Measurements from ENCODE around the gene GRIP1.
A peak's percentile ranks its signal among the peaks of the same experiment; 100 is the strongest.

The GRIP1 gene

DNA sequence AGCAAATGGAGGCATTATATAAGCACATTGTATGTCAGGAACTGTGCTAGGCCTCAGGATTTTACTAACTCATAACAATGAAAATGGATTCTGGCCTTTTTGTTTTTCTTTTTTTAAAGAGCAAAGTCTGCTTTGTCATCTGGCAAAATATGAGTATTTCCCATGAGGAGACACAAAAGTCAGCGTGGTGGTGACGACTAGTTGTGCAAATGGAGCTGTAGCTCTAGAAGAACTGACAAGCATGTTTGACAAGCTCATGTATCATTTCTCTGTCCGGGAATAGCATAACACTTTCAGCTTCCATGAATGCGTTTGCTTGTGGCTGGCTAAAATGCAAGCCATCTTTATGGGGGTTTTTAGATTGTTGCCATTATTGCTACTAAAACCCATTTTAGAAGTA is 248.8 kb downstream of the GRIP1 start:
- DNase-seq: no peak

DNA sequence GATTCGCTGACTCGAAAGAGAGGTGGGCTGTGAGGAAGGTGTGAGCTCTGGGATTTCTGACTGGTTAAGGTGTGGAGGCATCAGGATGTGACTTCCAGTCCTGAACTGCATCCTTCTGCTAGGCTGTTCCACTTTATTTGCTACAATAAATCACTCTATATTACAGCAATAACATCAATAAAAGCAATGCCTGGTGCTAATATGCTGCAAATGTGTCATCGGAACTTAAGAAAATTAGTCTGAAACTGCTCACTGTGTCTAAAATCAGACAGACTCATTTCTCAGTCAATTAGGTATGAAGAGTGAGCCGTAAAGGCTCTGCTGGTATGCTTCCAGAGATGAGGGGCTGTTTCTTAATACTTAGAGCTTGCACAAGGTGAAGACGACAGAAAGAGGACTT is 250.0 kb downstream of the GRIP1 start:
- DNase-seq: no peak

DNA sequence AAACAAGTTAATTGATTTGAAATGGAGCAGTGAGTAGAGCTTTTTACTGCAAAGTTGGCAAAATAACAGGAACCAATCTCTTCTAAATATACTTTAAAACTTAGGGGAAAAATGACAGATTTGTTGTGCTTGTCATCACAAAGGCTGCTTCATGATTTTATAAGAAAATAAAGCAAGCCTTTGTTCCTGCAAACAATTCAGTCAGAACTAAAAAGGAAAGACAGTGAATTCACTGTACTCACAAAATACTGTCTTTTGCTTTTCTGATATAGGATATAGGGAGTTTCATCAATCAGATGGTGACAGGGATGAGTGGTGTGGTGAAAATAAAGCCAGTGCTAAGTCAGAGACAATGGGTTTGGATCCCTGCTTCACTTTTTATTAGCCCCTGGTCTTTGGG is 250.6 kb downstream of the GRIP1 start:
- DNase-seq: no peak

DNA sequence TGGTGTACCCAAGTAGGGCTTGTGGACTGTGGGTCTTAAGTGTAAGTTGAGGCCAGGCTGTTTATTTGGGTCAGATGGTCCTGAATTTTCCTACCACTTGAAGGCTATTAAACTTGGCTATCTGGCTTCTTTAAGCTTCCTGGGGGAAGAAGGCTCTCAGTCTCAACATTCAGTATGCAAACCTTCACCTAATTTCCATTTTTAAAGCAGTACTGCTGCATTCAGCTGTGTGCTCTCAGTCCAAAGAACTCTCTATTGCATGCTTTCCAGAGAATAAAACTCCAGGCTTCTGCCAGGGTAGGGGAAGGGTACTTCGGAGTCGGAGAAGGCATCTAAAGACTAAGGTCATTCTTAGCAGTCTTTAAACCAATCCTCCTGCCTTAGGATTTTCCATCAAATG is 252.2 kb downstream of the GRIP1 start:
- DNase-seq: no peak

DNA sequence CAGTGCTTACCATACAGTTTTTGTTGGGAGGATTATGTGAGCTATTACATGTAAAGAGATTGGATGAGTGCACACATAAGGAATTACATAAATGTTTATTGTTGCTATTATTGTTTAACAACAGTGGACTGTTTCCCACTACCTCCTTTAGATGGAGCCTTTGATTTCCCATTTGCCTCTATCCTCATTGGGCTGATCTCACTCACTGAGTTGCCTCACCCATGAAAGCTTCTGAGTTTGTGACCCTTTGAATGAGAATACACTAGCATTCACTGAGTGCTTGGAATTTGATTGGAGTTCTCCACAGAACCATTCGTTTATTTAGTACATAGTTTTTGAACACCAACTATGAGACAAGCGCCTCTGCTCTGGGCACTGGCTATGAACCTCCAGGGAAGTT is 255.6 kb downstream of the GRIP1 start:
- DNase-seq: no peak

DNA sequence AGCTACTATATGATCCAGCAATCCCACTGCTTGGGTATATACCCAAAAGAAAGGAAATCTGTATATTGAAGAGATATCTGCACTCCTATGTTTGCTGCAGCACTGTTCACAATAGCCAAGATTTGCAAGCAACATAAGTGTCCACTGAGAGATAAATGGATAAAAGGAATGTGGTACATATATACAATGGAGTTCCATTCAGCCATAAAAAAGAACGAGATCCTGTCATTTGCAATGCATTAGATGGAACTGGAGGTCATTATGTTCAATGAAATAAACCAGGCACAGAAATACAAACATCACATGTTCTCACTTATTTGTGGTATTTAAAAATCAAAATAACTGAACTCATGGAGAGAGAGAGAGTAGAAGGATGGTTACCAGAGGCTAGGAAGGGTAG is 260.0 kb downstream of the GRIP1 start:
- DNase-seq: no peak

DNA sequence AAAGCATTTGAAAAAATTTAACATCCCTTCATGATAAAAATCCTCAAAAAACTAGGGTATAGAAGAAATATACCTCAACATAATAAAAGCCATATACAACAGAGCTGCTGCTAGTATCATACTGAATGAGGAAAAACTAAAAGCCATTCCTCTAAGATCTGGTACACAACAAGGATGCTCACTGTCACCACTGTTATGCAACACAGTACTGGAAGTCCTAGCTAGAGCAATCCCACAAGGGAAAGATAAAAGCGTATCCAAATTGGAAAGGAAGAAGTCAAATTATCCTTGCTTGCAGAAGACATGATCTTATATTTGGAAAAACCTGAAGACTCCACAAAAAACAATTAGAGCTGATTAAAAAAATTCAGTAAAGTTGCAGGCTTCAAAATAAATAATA is 261.7 kb downstream of the GRIP1 start:
- no peak for DNase-seq

DNA sequence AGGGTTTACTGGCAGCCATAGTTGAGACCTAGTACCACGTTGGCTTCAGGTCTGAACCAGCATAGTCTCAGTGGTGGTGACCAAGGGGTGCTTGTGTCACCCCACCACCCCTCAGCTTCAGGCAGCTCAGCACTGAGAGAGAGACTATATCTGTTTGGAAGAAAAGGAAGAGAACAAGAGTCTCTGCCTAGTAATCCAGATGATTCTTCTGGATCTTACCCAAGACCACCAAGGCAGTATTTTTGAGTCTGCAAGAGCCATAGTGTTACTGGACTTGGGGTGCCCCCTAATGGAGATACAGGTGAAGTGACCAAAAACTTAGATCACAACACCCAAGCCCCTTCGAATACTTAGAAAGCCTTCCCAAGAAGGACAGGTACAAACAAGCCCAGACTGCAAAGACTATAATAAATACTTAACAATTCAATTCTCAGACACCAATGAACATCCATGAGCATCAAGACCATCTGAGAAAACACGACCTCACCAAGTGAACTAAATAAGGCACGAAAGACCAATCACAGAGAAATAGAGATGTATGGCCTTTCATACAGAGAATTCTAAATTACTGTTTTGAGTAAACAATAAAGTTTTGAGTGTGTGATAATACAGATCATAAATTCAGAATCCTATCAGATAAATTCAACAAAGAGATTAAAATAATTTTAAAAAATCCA is 269.5 kb downstream of the GRIP1 start:
- DNase-seq: peak; percentile 3

DNA sequence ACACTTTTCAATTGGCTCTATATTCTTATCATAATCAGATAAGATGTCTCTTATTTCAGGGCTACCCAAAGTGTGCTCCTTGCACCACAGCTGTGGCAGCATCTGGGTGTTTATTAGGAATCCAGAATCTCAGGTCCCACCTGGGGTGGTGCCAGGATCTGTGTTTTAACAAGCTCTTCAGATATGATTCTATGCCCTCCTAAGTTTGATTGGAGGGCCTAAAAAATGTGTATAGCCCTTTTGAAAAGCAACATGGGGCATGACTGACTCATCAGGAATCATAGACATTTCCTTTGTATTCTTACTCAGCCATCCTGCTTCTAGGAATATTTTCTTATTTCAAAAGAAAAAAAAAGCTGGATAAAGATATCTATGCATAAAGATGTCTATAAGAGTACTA is 273.5 kb downstream of the GRIP1 start:
- DNase-seq: no peak

DNA sequence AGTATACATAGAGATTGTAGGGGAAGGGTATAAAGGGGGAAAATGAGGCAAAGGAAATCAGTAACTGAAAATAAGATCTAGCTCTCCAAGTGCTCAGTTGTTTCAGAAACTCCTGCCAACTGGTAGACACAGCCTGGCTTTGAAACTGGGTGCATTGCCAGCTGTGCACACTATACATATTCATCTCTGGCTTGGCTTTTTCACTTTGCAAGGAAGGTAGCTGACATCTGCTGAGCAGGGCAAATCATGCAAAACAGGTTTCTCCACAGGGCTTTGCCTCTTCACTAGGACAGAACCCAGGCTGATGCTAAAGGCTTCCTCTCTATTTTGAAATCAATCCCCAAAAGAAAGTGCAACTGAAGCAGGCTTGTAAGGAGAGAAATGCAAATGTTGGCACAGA is 275.1 kb downstream of the GRIP1 start:
- peak; percentile 17 for DNase-seq

DNA sequence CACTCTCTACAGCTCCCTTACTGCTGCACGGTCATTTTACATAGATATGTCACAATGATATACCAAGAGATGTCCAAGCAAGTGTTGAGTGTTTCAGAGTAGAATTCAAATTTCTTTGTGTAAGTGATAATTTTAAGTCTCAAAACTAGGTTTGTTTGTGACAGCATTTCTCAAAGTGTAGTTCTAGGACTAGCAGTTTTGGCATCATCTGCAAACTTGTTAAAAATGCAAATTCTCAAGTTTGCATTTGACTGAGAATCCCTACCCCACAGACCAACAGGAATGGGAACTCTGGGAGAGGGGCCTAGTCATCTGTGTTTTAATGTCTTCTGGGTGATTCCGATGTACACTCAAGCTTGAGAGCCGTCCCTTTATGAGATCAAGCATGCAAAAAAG is 279.0 kb downstream of the GRIP1 start:
- DNase-seq: no peak

DNA sequence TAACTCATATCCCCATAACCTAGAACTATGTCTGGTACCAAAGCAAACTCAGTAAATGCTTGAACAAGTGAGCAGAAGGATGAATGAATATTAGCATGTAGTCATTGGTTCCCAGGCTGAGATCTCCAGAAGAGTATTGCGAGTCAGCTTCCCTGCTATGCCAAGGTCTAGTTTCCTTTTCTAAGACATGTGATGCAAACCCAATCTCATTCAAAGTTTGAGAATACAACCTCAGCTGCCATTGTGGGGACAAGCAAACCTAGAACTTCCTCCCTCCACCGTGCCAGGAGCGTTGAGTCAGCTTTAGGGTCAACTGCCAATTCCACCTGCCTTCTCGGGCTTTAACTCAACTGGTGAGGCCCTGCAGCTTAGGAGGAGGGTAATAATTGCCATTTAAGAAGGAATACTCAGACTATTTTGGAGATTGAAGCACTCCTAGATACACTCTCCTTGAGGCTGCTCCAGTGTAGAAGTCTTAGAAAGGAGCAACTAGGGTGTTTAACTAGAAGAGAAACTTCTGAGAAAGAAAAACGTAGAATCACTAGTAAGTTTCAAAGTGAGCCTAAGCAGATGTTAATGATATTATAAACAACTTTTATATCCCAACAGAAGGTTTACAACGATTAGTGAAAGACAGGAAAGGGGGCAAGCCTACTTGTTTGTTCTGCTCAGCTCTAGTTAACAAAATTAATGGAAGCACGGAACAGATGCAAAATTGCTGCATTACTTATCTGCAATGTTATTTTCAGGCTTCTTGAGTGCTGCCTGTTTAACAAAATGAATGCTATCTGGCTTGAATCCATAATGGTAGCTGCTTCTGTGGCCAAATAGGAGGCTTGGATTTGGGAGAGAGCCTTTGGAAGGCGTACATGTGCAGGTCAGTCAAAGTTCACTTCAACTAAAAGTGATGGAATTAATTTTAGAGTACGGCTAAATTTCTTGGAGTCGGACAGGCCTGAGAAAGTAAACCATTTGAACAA is 279.7 kb downstream of the GRIP1 start:
- no peak for DNase-seq

DNA sequence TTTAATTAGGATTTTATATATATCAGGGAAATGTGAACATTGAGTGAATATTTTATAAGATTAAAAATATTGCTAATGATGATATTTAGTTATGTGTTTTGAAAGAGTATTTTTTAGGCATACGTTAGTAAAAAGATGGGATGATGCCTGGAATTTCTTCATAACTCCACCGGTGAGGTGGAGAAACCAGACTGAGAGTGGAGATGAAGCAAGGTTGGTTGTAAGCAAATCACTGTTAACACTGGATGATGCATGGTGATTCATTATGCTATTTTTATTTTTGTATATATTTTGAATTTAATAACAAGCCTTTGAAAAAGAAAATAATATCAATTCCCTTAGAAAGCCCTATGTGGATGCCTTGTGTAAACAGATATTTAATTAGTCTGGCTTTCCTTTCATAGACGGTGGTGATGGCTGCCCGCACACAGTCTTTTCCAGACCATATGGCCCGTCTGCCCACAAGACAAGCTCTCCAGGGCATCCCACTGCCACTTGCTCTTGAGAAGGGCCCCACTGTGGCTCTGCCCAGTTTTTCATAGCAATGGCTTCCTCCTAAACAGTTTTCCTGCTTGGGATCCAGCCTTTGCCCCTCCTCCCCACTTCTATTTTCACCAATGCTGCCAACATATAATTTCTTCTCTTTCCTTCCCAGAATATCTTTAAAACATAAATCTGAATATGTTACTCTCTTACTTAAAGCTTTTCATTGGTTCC is 281.1 kb downstream of the GRIP1 start:
- no peak for DNase-seq

DNA sequence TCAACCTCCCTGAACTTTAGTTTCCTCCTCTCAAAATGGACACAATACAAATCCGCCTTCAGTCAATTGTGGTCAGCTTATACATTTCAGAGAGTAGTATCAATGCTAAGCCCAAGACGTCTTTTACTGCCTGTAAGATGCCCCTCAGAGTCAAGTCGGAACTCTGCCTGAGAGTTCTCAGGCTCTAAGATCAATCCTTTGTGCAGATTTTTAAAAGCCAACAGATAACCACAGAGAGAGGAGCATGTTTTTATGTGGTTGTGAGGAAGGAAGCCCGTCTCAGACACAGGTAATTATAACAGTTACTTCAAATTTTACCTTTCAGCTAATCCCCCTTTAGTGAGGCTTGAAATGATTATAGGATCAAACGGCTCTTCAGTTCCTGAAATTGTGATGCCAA is 285.0 kb downstream of the GRIP1 start:
- no peak for DNase-seq

DNA sequence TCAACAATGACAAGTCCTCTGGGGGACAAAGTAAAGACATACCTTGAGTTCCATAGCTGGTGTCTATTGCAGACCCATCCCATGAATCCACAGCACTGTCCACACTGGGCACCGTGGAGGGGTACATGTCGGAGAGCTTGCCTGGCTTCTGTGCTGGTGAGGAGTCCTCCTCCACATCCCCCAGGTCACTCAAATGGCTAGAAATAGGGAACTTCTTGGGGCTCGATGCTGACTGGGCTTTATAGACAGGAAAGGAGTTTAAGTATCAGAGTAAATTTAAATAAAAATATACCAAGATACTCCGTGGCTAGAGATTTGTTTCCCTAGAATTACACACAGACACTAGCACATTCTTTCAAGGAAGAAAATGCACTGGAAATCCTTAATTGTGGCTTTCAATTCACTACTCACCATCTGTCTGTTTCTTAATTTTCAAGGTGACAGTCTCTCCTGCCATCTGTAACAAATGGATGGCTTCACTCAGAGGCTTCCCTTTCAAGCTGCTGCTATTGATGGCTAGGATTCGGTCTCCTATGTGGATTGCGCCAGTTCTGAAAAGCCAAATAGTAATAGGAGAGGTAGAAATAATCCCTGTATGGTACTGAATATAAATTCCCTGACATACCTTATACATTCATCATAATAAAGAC is 286.5 kb downstream of the GRIP1 start:
- no peak for DNase-seq

DNA sequence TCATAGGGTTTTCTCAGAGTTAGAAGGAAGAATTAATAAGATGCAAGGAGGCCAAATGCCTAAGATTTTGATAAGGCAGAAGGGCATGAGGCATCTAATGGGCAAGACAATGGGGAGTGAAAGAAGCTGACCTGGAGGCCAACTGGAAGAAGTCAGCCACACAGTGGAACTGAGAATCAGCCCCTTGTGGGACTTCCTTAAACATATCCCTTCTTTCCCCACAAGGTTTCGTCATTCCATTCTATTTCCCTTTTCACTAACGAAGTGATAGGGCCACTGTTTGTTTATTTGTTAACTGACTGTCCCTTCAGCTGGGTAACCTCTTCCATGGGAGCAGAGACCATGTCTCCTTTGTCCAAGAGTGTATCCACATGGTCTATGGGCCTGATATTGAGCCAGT is 290.4 kb downstream of the GRIP1 start:
- DNase-seq: no peak

DNA sequence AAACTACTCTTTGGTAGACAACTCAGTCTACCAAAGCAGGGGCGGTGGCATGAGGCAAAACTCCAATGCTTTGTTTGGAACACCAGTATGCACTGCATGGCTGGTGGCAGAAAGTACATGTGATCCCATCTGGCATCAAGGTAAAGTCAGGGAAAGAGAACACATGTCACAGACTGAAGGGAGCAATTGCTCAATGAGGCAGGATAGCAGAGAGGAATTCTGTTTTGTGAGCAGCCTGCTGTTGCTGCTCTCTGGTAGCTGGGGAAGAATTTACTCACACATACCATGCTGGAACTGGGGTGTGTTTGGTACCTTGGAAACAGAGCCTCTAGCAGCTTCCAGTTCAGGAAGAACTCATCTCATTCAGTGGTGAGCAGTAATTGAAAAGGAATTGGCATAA is 291.8 kb downstream of the GRIP1 start:
- no peak for DNase-seq

DNA sequence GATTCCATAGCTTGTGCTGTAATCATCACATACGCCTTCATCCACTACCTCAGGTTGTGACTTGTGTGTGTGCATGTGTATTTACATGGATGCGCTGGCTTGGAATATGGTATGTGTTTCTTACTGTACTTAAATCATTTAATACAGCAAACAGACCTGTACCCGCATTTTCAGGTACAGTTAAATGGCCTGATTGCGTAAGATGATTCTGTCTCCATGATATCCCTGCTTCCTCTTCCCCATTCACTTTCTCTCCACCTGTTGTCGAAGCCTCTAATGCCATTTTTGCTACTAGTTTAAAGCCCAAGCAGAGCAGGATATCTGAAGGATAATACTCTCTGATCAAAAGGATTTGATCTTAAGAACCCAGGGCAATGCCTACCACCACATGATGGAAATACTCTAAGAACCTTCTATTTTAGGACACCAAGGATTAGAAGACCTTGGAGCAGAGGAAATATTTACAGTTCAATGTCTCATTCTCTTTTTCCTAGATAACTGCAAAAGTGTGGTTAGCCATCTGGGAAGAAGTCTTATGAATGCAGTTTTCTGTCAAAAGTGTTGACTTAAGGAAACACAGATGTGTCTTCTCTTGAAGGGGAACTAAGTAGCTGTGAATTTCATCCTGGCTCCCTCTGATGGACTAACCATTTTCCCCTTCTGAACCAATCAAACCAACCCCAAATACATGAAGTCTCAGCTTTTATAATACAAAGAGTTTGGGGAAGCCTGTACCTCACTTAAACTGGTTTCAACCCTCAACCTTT is 297.9 kb downstream of the GRIP1 start:
- DNase-seq: no peak

DNA sequence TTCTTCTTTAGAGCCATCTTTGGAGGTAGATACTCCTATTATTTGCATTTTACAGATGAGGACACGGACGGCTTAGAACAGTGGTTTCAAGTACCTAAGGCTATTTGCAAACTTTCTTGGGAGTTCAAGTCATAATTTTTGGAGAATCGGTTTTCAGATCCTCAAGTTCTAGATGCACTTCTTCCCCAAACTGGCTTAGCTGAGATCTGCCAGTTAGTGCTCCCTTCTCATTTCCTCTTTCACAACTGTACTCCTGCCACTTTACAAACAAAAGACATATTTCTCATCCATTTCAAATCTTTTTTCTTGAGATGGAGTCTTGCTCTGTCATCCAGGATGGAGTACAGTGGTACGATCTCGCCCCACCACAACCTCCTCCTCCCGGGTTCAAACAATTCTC is 299.3 kb downstream of the GRIP1 start:
- DNase-seq: no peak

DNA sequence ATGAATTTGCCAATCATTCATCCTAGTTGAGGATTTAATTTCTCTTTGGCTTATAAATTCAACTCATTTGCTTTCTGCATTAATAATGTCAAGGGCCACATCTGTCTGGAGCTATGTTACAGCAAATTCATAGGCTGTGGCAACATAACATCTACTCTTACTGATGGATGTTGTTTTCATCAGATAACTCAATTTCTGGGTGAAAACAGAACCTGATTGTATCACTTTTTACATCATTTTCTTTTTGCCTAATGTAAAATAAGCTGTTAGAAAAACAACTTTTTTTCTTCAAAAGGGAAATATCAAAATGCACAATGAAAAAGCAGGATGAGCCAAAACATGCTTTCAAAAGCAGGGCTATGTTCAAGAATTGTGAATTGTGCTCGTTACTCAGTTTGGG is 303.3 kb downstream of the GRIP1 start:
- DNase-seq: no peak

DNA sequence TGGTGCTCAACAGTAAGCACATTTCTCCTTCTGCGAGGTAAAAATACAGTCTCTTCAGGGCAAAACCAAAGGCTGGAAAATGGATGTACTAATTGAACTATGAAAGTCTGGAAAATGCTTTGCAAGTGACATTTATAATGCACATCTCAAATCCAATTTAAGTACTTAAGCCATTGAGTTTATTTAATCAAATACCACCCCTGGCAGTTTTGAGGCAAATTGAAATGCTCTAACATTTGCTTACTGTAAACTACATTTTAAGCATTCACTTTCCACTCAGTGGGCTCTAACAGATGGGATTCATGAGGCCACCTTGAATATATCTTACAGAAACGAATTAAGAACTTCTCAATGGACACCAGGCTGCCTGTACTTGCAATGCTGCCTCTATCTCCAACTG is 306.9 kb downstream of the GRIP1 start:
- DNase-seq: no peak

DNA sequence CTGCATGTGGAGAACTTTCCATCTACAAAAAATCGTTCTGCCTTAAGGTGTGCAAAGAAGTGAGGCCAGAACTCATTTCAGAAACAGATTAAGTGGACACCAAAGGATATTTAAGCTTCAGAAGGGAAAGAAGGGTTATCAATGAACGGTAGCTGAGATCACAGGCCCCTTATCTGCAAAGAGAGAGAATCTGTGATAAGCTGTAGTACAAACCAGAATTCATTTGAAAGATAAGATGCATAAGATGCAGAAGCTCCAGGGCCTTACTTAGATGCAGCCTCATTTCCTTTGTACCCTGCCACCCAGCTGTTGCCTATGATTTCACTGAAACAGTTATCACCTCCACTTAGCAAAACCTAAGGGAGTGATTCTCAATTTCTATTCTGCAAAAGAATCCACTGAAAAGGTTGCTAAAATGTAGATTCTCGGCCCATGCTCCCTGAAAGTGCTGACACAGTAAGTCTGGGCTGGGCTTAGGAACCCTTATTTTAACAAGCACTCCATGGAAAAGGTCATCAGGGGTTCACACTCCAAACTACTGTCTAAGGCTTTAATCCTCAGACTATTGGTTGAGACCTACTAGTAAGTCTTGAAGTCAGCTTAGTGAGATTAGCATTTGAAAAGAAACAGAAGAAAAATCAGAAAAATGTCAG is 311.7 kb downstream of the GRIP1 start:
- no peak for DNase-seq
